ENCODE measurements around the gene PRSS53.

PRSS53 gene

GRCh38 chr16:31114468-31114867 lies 25.7 kb upstream of the PRSS53 start:
- TF ChIP-seq, protein P1, sequence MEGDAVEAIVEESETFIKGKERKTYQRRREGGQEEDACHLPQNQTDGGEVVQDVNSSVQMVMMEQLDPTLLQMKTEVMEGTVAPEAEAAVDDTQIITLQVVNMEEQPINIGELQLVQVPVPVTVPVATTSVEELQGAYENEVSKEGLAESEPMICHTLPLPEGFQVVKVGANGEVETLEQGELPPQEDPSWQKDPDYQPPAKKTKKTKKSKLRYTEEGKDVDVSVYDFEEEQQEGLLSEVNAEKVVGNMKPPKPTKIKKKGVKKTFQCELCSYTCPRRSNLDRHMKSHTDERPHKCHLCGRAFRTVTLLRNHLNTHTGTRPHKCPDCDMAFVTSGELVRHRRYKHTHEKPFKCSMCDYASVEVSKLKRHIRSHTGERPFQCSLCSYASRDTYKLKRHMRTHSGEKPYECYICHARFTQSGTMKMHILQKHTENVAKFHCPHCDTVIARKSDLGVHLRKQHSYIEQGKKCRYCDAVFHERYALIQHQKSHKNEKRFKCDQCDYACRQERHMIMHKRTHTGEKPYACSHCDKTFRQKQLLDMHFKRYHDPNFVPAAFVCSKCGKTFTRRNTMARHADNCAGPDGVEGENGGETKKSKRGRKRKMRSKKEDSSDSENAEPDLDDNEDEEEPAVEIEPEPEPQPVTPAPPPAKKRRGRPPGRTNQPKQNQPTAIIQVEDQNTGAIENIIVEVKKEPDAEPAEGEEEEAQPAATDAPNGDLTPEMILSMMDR (IDR thresholded peaks at IDR 0.05; ENCODE audit: extremely low read depth, missing control alignments) = no peak
- no peak for DNase-seq (ENCODE audit: low spot score)

GRCh38 chr16:31113121-31114120 lies 24.7 kb upstream of the PRSS53 start:
- DNase-seq (ENCODE audit: low spot score) = no peak
- TF ChIP-seq, protein P1 (IDR thresholded peaks at IDR 0.05; ENCODE audit: extremely low read depth, missing control alignments) = no peak

DNA sequence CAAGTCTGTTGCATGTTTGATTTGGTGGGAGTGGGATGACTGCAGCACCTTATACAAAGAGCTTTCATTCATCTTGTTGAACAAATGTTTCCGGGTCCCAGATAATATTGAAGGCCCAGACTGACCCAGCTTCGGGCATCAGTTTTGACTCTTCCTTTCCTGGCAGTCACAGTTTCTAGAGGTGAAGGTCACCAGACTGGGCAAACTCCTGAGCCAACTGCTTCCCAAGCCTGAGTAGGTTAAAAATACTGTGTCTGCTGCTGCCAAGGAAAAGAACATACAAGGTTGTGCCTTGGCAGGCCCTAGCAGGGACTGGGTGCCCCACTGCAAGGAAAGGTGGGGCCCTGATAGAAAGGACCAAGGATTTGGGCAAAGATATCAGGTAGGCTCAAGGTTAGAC lies 24.0 kb upstream of the PRSS53 start:
- TF ChIP-seq, protein P1 (IDR thresholded peaks at IDR 0.05; ENCODE audit: extremely low read depth, missing control alignments) = no peak
- DNase-seq (ENCODE audit: low spot score) = no peak

DNA sequence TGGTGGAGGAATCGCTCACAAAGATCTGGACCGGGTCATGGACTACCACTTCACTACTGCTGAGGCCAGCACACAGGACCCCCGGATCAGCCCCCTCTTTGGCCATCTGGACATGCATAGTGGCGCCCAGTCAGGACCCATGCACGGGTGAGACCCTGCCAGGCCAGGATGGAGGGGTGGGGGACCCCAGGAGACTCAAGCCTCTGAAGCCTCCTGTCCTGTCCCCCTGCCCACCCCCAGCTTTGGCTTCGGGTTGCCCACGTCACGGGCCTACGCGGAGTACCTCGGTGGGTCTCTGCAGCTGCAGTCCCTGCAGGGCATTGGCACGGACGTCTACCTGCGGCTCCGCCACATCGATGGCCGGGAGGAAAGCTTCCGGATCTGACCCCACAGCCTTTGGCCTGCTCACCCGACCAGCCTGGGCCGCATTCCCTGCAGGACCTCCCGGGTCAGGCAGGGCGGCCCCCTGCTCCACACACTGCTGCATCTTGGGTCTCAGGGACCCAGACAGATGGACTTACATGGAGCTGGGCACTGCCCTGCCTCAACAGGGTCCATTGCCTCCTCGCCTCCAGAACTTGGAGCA lies 23.2 kb upstream of the PRSS53 start:
- TF ChIP-seq, protein P1 (IDR thresholded peaks at IDR 0.05; ENCODE audit: extremely low read depth, missing control alignments) = no peak
- DNase-seq (ENCODE audit: low spot score) = no peak

- no peak for DNase-seq (ENCODE audit: low spot score)
- TF ChIP-seq, protein P1 (IDR thresholded peaks at IDR 0.05; ENCODE audit: extremely low read depth, missing control alignments) = no peak
Observed at GRCh38 chr16:31110106-31111034, 21.6 kb upstream of the PRSS53 start.

DNA sequence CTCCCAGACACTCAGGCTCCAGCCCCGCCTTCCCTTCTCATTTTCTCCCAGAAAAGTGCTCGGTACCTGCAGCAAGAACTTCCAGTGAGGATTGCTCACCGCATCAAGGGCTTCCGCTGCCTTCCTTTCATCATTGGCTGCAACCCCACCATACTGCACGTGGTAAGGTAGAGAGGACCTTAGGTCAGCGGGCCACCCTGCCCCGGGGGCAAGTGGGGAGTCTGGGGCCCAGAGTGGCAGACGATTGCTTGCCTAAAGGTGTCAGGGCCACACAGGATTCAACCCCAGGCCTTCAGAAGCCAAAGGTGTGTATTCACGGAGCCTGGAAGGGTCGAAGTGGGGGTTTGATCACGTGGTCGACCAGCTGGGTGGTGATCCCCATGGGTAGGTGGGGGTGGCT lies 20.9 kb upstream of the PRSS53 start:
- TF ChIP-seq, protein P1 (IDR thresholded peaks at IDR 0.05; ENCODE audit: extremely low read depth, missing control alignments) = no peak
- no peak for DNase-seq (ENCODE audit: low spot score)

Data from GM20000 (cell line).